H9 (cell line): ENCODE measurements around the gene CD81. TPM values are rescaled to one million over a fixed set of nuclear protein-coding genes. Genes with fewer than 3 reads are reported as not detected.

Experiments
- DNase-seq: peaks from one replicate; pipeline ENCODE4 v3.0.0-alpha.2; 2017
- H2AFZ ChIP-seq: one replicate; pipeline ENCODE4 v1.6.1; 2013; ENCODE audit warnings: mild to moderate bottlenecking, low read length, control low read depth, moderate library complexity
- H2AK5ac ChIP-seq: 2 replicates; pipeline ENCODE4 v1.6.1; 2013; ENCODE audit warnings: low read length, control low read depth, mixed read lengths; ENCODE audit not compliant: insufficient read length
- H2BK120ac ChIP-seq: one replicate; pipeline ENCODE4 v1.6.1; 2013; ENCODE audit warnings: low read depth, mild to moderate bottlenecking, low read length, control low read depth, inconsistent platforms; ENCODE audit not compliant: poor library complexity, severe bottlenecking
- H2BK12ac ChIP-seq: 2 replicates; pipeline ENCODE4 v1.6.1; 2013; ENCODE audit warnings: low read length, control low read depth, mixed read lengths, low read depth; ENCODE audit not compliant: insufficient read length
- H2BK15ac ChIP-seq: 2 replicates; pipeline ENCODE4 v1.6.1; 2013; ENCODE audit warnings: low read depth, low read length, control low read depth
- H2BK20ac ChIP-seq: one replicate; pipeline ENCODE4 v1.6.1; 2013; ENCODE audit warnings: low read depth, mild to moderate bottlenecking, low read length, control low read depth, inconsistent platforms; ENCODE audit not compliant: poor library complexity, severe bottlenecking
- H2BK5ac ChIP-seq: 2 replicates; pipeline ENCODE4 v1.6.1; 2013; ENCODE audit warnings: low read length, control low read depth, mixed read lengths; ENCODE audit not compliant: insufficient read length
- H3K14ac ChIP-seq: 2 replicates; pipeline ENCODE4 v1.6.1; 2013; ENCODE audit warnings: low read length, control low read depth; ENCODE audit not compliant: insufficient read depth
- H3K18ac ChIP-seq: 2 replicates; pipeline ENCODE4 v1.6.1; 2013; ENCODE audit warnings: low read depth, mild to moderate bottlenecking, mixed read lengths, low read length, control low read depth; ENCODE audit not compliant: insufficient read length
- H3K23ac ChIP-seq: 2 replicates; pipeline ENCODE4 v1.6.1; 2013; ENCODE audit warnings: low read length, control low read depth, mixed read lengths, low read depth; ENCODE audit not compliant: insufficient read length
- H3K23me2 ChIP-seq: 2 replicates; pipeline ENCODE4 v1.6.1; 2013; ENCODE audit warnings: low read depth, mild to moderate bottlenecking, mixed read lengths, low read length, control low read depth; ENCODE audit not compliant: insufficient read length, poor library complexity, severe bottlenecking
- H3K27ac ChIP-seq: 2 replicates; pipeline ENCODE4 v1.5.1; 2013; ENCODE audit warnings: low read length, control low read depth, mixed read lengths, low read depth; ENCODE audit not compliant: insufficient read length
- H3K27me3 ChIP-seq: 2 replicates; pipeline ENCODE4 v1.6.1; 2013; ENCODE audit warnings: low read length, control low read depth, inconsistent platforms; ENCODE audit not compliant: insufficient read depth
- H3K4ac ChIP-seq: 2 replicates; pipeline ENCODE4 v1.6.1; 2013; ENCODE audit warnings: low read depth, mild to moderate bottlenecking, control low read depth, inconsistent platforms, low read length, moderate library complexity
- H3K4me1 ChIP-seq: 2 replicates; pipeline ENCODE4 v1.6.1; 2013; ENCODE audit warnings: low read length, control low read depth, inconsistent platforms; ENCODE audit not compliant: insufficient read depth
- H3K4me2 ChIP-seq: 2 replicates; pipeline ENCODE4 v1.6.1; 2013; ENCODE audit warnings: low read length, control low read depth, mixed read lengths; ENCODE audit not compliant: insufficient read length, insufficient read depth
- H3K56ac ChIP-seq: 2 replicates; pipeline ENCODE4 v1.6.1; 2013; ENCODE audit warnings: low read depth, mild to moderate bottlenecking, mixed read lengths, low read length, control low read depth; ENCODE audit not compliant: insufficient read length
- H3K79me1 ChIP-seq: 2 replicates; pipeline ENCODE4 v1.6.1; 2013; ENCODE audit warnings: low read depth, mild to moderate bottlenecking, moderate library complexity, low read length, control low read depth, inconsistent platforms; ENCODE audit not compliant: insufficient read depth, poor library complexity, severe bottlenecking
- H3K79me2 ChIP-seq: 2 replicates; pipeline ENCODE4 v1.6.1; 2013; ENCODE audit warnings: low read length, control low read depth, inconsistent platforms; ENCODE audit not compliant: insufficient read depth
- H3K9ac ChIP-seq: 2 replicates; pipeline ENCODE4 v1.6.1; 2013; ENCODE audit warnings: low read length, control low read depth, mixed read lengths; ENCODE audit not compliant: insufficient read length; ENCODE audit errors: extremely low read depth
- H3K9me3 ChIP-seq: one replicate; pipeline ENCODE4 v1.6.1; 2013; ENCODE audit warnings: low read depth, low read length, inconsistent platforms; ENCODE audit not compliant: control insufficient read depth
- H3T11ph ChIP-seq: one replicate; pipeline ENCODE4 v1.6.1; 2013; ENCODE audit warnings: mild to moderate bottlenecking, low read length, control low read depth, inconsistent platforms
- H4K20me1 ChIP-seq: one replicate; pipeline ENCODE4 v1.6.1; 2013; ENCODE audit not compliant: control insufficient read depth, insufficient read length, insufficient read depth
- H4K5ac ChIP-seq: 2 replicates; pipeline ENCODE4 v1.6.1; 2013; ENCODE audit warnings: low read depth, mild to moderate bottlenecking, mixed read lengths, low read length, control low read depth; ENCODE audit not compliant: insufficient read length
- H4K8ac ChIP-seq: replicated peaks from 2 replicates; pipeline ENCODE4 v1.6.1; 2013; ENCODE audit warnings: low read length, control low read depth, mixed read lengths, low read depth; ENCODE audit not compliant: insufficient read length
- H4K91ac ChIP-seq: 2 replicates; pipeline ENCODE4 v1.6.1; 2013; ENCODE audit warnings: low read depth, mild to moderate bottlenecking, moderate library complexity, mixed read lengths, low read length, control low read depth; ENCODE audit not compliant: insufficient read length
- H3K27ac Mint-ChIP-seq, 3 experiments: 2 replicates in 2 of 3; 3 replicates in 1 of 3; pipeline ENCODE4 v1.8.0; 2020 to 2021; ENCODE audit warnings: mixed read lengths in 3 of 3, mild to moderate bottlenecking in 1 of 3, moderate library complexity in 1 of 3
- H3K27me3 Mint-ChIP-seq: 2 replicates; pipeline ENCODE4 v1.8.0; 2021; ENCODE audit warnings: low read depth, mild to moderate bottlenecking, moderate library complexity, mixed read lengths
- H3K36me3 Mint-ChIP-seq, 3 experiments: 2 replicates in 2 of 3; 3 replicates in 1 of 3; pipeline ENCODE4 v1.8.0; 2020 to 2021; ENCODE audit warnings: low read depth in 3 of 3, mixed read lengths in 3 of 3; ENCODE audit not compliant: insufficient read depth in 1 of 3
- H3K4me1 Mint-ChIP-seq, 2 experiments: 2 replicates each; pipeline ENCODE4 v1.8.0; 2020; ENCODE audit warnings: mixed read lengths in 2 of 2
- H3K4me3 Mint-ChIP-seq, 2 experiments: 2 replicates in 1 of 2; 3 replicates in 1 of 2; pipeline ENCODE4 v1.8.0; 2020 to 2021; ENCODE audit warnings: mild to moderate bottlenecking in 2 of 2, mixed read lengths in 2 of 2, moderate library complexity in 1 of 2
- H3K9me3 Mint-ChIP-seq, 2 experiments: 2 replicates in 1 of 2; 3 replicates in 1 of 2; pipeline ENCODE4 v1.8.0; 2020; ENCODE audit warnings: mild to moderate bottlenecking in 2 of 2, mixed read lengths in 2 of 2, moderate library complexity in 1 of 2
- CTCF ChIP-seq: fragments of 200-600 bp; sonication (generic); conservative IDR thresholded peaks from 3 replicates; pipeline ENCODE4 v1.8.0; 2021; ENCODE audit warnings: antibody characterized with exemption, mild to moderate bottlenecking
- WGBS: extraction: QIAGEN DNeasy Blood & Tissue Kit; methylation state at CpG from one replicate; pipeline ENCODE4 v1.1.7; 2013; ENCODE audit warnings: missing lambda C conversion rate, low lambda C conversion rate, mixed read lengths; ENCODE audit not compliant: insufficient read length; ENCODE audit errors: extremely low coverage; 5-methylcytosine and 5-hydroxymethylcytosine counted together
- total RNA-seq: library from RNA; stranded (reverse); gene quantifications from 2 replicates; pipeline ENCODE4 v1.2.1, GENCODE V29; 2021

CD81 gene
- total RNA-seq, 1 experiment from 2014 or later = 246 TPM

- no peak overlapping the region for H2BK15ac ChIP-seq
- no peak overlapping the region for H2BK12ac ChIP-seq
- peak overlapping the region in 2 of 3 experiments; percentile 27 to 28; a peak in 3 of 7 replicates for H3K27ac Mint-ChIP-seq
- DNase-seq = no peak
- TF ChIP-seq CTCF = no peak
- no peaks in the 10 kb centered on the region for H3K9me3 ChIP-seq
- no peak overlapping the region; a peak in 1 of 5 replicates for H3K4me3 Mint-ChIP-seq
- no peak overlapping the region for H3K14ac ChIP-seq
- no peak overlapping the region for H2BK20ac ChIP-seq
- no peaks in the 10 kb centered on the region for H3K79me1 ChIP-seq
- no peak overlapping the region for H2BK120ac ChIP-seq
- H3K27me3 Mint-ChIP-seq = peaks cover 4% of the 10 kb centered on the region
- H3K56ac ChIP-seq = no peak overlapping the region
- no peak overlapping the region for H3T11ph ChIP-seq
- H4K20me1 ChIP-seq = no peaks in the 10 kb centered on the region
- H3K4ac ChIP-seq = no peak overlapping the region
- H3K23ac ChIP-seq = no peak overlapping the region
- H3K27ac ChIP-seq = no peak overlapping the region
- H3K4me2 ChIP-seq = no peak overlapping the region
- no CpG with 5 or more reads among the region's 6 CpGs for WGBS
- no peak overlapping the region for H4K5ac ChIP-seq
- H3K9me3 Mint-ChIP-seq = peaks cover 0 to 2% of the 10 kb centered on the region in 2 experiments; a peak in 1 of 5 replicates
- H3K9ac ChIP-seq = no peak overlapping the region
- H2AK5ac ChIP-seq = no peak overlapping the region
- H3K4me1 ChIP-seq = no peaks in the 10 kb centered on the region
- H3K18ac ChIP-seq = no peak overlapping the region
- H3K4me1 Mint-ChIP-seq = peaks cover 9 to 15% of the 10 kb centered on the region in 2 experiments
- H3K79me2 ChIP-seq = peaks cover 21% of the 10 kb centered on the region; the same call in 1 of the 2 replicates
- H4K8ac ChIP-seq = no peak overlapping the region
- H2AFZ ChIP-seq = no peak overlapping the region
- H3K23me2 ChIP-seq = peaks cover 11% of the 10 kb centered on the region
- H3K27me3 ChIP-seq = no peaks in the 10 kb centered on the region; the same call in 1 of the 2 replicates
- no peak overlapping the region for H2BK5ac ChIP-seq
- no peak overlapping the region for H4K91ac ChIP-seq
- peaks cover 0 to 7% (median 5%) of the 10 kb centered on the region in 3 experiments; a peak in 5 of 7 replicates for H3K36me3 Mint-ChIP-seq
Observed at GRCh38 chr11:2375341-2375853, 1.7 kb upstream of the CD81 start.
